IMR-90 (cell line): ENCODE results near the gene TRPM3. TPM values are rescaled to one million over a fixed set of nuclear protein-coding genes. Genes with fewer than 3 reads are reported as not detected.

ENCODE experiments used
- ATAC-seq: fragments of 200-7000 bp; cut with Tn5 transposase; 2 replicates; pipeline ENCODE4 v1.9.1; 2020; ENCODE audit warnings: low read depth, mild to moderate bottlenecking, moderate library complexity
- BruUV-seq: library from RNA; stranded (reverse); fragments of 400-500 nt; replicated peaks from 2 replicates; lab custom pipeline; 2021; lab: Mats Ljungman, UMichigan
- CTCF ChIA-PET: fragments of 300-600 bp; formaldehyde crosslinking; extraction: SDS; loops from one replicate; lab custom pipeline; 2021; ENCODE audit warnings: antibody characterized with exemption; lab: Yijun Ruan, JAX
- POLR2A ChIA-PET: fragments of 300-600 bp; sonication (Branson Sonifier 250); formaldehyde crosslinking; loops from one replicate; lab custom pipeline; 2022; ENCODE audit warnings: antibody characterized with exemption; ENCODE audit not compliant: unreplicated experiment; lab: Charles Lee
- DNase-seq: peaks from one replicate; pipeline ENCODE4 v3.0.0; 2013
- H2AFZ ChIP-seq: replicated peaks from 2 replicates; pipeline ENCODE3; 2013; ENCODE audit warnings: low read length, mild to moderate bottlenecking; ENCODE audit not compliant: poor library complexity
- H2AK5ac ChIP-seq: 2 replicates; pipeline ENCODE4 v1.6.1; 2013; ENCODE audit warnings: low read depth, low read length, inconsistent platforms
- H2AK9ac ChIP-seq: replicated peaks from 2 replicates; pipeline ENCODE3; 2013; ENCODE audit warnings: mild to moderate bottlenecking, low read depth, low read length, moderate library complexity; ENCODE audit not compliant: poor library complexity
- H2BK120ac ChIP-seq: 2 replicates; pipeline ENCODE4 v1.6.1; 2013; ENCODE audit warnings: low read depth, low read length, inconsistent platforms
- H2BK15ac ChIP-seq: 3 replicates; pipeline ENCODE4 v1.6.1; 2013; ENCODE audit warnings: low read depth, low read length, inconsistent platforms
- H2BK20ac ChIP-seq: 2 replicates; pipeline ENCODE4 v1.6.1; 2013; ENCODE audit warnings: low read depth, mild to moderate bottlenecking, inconsistent platforms, low read length, moderate library complexity
- H2BK5ac ChIP-seq: 2 replicates; pipeline ENCODE4 v1.6.1; 2013; ENCODE audit warnings: mild to moderate bottlenecking, low read depth, low read length, inconsistent platforms; ENCODE audit not compliant: poor library complexity, severe bottlenecking
- H3K14ac ChIP-seq: replicated peaks from 2 replicates; pipeline ENCODE4 v1.6.1; 2013; ENCODE audit warnings: low read depth, low read length, inconsistent platforms
- H3K18ac ChIP-seq: 2 replicates; pipeline ENCODE4 v1.6.1; 2013; ENCODE audit warnings: low read depth, low read length, control low read depth
- H3K23ac ChIP-seq: 2 replicates; pipeline ENCODE4 v1.6.1; 2013; ENCODE audit warnings: low read depth, low read length, inconsistent platforms
- H3K27ac ChIP-seq: 2 replicates; pipeline ENCODE4 v1.5.1; 2013; ENCODE audit warnings: mild to moderate bottlenecking, control low read depth, low read length; ENCODE audit not compliant: insufficient read depth
- H3K27me3 ChIP-seq: 2 replicates; pipeline ENCODE4 v1.6.1; 2013; ENCODE audit warnings: low read length; ENCODE audit not compliant: control insufficient read depth, insufficient read depth
- H3K36me3 ChIP-seq: 2 replicates; pipeline ENCODE4 v1.6.1; 2013; ENCODE audit warnings: low read length, mixed read lengths; ENCODE audit not compliant: control insufficient read depth, insufficient read depth
- H3K4ac ChIP-seq: 2 replicates; pipeline ENCODE4 v1.6.1; 2013; ENCODE audit warnings: low read depth, low read length, inconsistent platforms
- H3K4me1 ChIP-seq: 2 replicates; pipeline ENCODE4 v1.6.1; 2013; ENCODE audit warnings: low read length, mixed read lengths; ENCODE audit not compliant: control insufficient read depth, insufficient read depth
- H3K4me2 ChIP-seq: 2 replicates; pipeline ENCODE4 v1.6.1; 2013; ENCODE audit warnings: low read depth, mild to moderate bottlenecking, control low read depth, low read length, moderate library complexity
- H3K4me3 ChIP-seq: 2 replicates; pipeline ENCODE4 v1.5.1; 2013; ENCODE audit warnings: low read depth, mild to moderate bottlenecking, control low read depth, low read length, moderate library complexity; ENCODE audit not compliant: insufficient read depth
- H3K56ac ChIP-seq: 2 replicates; pipeline ENCODE4 v1.6.1; 2013; ENCODE audit warnings: low read length, inconsistent platforms; ENCODE audit not compliant: insufficient read depth; ENCODE audit errors: extremely low read depth
- H3K79me1 ChIP-seq, 2 experiments: 2 replicates each; pipeline ENCODE4 v1.6.1; 2013; ENCODE audit warnings: low read length in 2 of 2, inconsistent platforms in 1 of 2, low read depth in 1 of 2
- H3K9ac ChIP-seq: 2 replicates; pipeline ENCODE4 v1.6.1; 2013; ENCODE audit warnings: low read depth, low read length, control low read depth
- H3K9me1 ChIP-seq: 2 replicates; pipeline ENCODE4 v1.6.1; 2013; ENCODE audit warnings: low read length, inconsistent platforms; ENCODE audit not compliant: insufficient read depth
- H3K9me3 ChIP-seq: 2 replicates; pipeline ENCODE4 v1.6.1; 2013; ENCODE audit warnings: low read length; ENCODE audit not compliant: control insufficient read depth, insufficient read depth
- H4K20me1 ChIP-seq: 2 replicates; pipeline ENCODE4 v1.6.1; 2013; ENCODE audit warnings: low read length, inconsistent platforms; ENCODE audit not compliant: insufficient read depth
- H4K5ac ChIP-seq: 2 replicates; pipeline ENCODE4 v1.6.1; 2013; ENCODE audit warnings: mild to moderate bottlenecking, low read depth, low read length, control low read depth
- H4K8ac ChIP-seq, 2 experiments: 2 replicates each; pipeline ENCODE4 v1.6.1; 2013; ENCODE audit warnings: low read depth in 2 of 2, low read length in 2 of 2, control low read depth in 1 of 2, inconsistent platforms in 1 of 2
- H4K91ac ChIP-seq: 2 replicates; pipeline ENCODE4 v1.6.1; 2013; ENCODE audit warnings: low read depth, low read length, inconsistent platforms; ENCODE audit not compliant: insufficient read depth
- CEBPB ChIP-seq: IDR thresholded peaks from 2 replicates; pipeline ENCODE4 v1.6.1; 2012; ENCODE audit warnings: low read depth, low read length, improper control_type of control experiment
- MAZ ChIP-seq: IDR thresholded peaks from 2 replicates; pipeline ENCODE4 v1.6.1; 2012; ENCODE audit warnings: low read depth, mild to moderate bottlenecking, low read length, improper control_type of control experiment, moderate library complexity, borderline replicate concordance
- RCOR1 ChIP-seq: IDR thresholded peaks from 2 replicates; pipeline ENCODE4 v1.6.1; 2012; ENCODE audit warnings: mild to moderate bottlenecking, low read length, improper control_type of control experiment; ENCODE audit not compliant: insufficient replicate concordance
- SMC3 ChIP-seq: fragments of 150-350 bp; IDR thresholded peaks from 2 replicates; pipeline ENCODE4 v1.6.1; 2016; ENCODE audit warnings: low read depth, mild to moderate bottlenecking, antibody characterized with exemption, low read length, moderate library complexity
- WGBS, 2 experiments: methylation state at CpG; one replicate each; pipeline versions ENCODE4 v1.1.5 to v1.1.7; 2013; ENCODE audit warnings: missing lambda C conversion rate in 2 of 2; ENCODE audit not compliant: insufficient read length in 1 of 2; ENCODE audit errors: extremely low coverage in 2 of 2; 5-methylcytosine and 5-hydroxymethylcytosine counted together
- dilution Hi-C: fragments of 300-500 bp; cut with HindIII; formaldehyde crosslinking; loops from one replicate; pipeline ENCODE4 v1.14.3; 2018; ENCODE audit warnings: low sequenced_read_pairs; ENCODE audit not compliant: unreplicated experiment
- in situ Hi-C: fragments of 300-500 bp; cut with MboI; formaldehyde crosslinking; loops from 3 replicates; pipeline ENCODE4 v1.14.3; 2019; ENCODE audit warnings: low sequenced_read_pairs, inconsistent platforms, mixed read lengths
- intact Hi-C: fragments of 100-400 bp; cut with micrococcal nuclease; formaldehyde crosslinking; loops from 2 replicates; pipeline ENCODE4 v1.10.0; 2022
- polyA plus RNA-seq, 3 experiments: library from polyadenylated mRNA; depleted of rRNA; stranded (reverse); fragments of >200 nt; gene quantifications; 2 replicates each; pipeline ENCODE4 v1.2.3, GENCODE V29; 2012; ENCODE audit warnings: low replicate concordance in 1 of 3
- total RNA-seq: library from RNA; depleted of rRNA; stranded (reverse); fragments of >200 nt; gene quantifications from 2 replicates; pipeline ENCODE4 v1.2.3, GENCODE V29; 2012
- TF ChIP-seq, protein P1 (sequence below): conservative IDR thresholded peaks from 2 replicates; pipeline ENCODE4 v1.5.1; 2012; ENCODE audit warnings: mild to moderate bottlenecking, low read depth, low read length, improper control_type of control experiment

TRPM3 gene
- total and polyA plus RNA-seq, 2 of the 4 experiments (the other 2 are of a cell fraction), result not detected

DNA sequence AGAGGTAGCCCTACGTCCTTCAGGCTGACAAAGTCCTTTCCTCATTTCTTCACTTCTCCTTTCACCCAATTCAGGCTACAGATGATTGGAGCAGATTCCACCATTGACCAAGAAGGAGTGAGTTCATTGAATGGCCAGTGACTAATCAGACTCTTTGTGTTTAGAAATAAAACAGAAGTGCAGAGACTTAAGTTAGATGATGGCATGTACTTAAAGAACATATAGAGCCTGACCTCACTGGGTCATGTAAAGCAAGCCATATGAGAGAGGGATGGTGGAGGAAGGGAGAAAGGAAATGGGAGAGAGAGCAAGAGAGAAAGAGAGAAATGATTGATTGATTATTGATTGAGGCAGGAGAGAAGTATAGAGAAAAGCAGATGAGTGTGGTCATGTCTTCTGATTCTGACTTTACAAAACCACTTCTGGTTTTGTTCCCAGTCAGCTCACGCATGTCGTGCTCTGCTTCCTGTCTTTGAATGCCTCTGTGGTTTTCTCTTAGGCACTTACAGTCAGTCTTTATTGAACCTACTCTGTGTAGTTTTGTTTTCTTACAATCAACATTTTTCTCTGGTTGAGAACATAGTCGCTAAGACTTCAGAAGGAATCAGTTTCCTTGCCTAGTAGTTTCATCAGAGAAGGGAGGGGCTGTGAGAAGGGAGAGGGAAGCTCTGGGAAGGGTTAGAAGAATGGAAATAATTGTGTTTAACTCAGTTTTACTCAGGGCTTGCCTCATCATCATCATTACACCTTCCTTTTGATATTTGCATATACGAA lies 557.8 kb downstream of the TRPM3 start:
- peak overlapping the region; percentile 74 for H3K4ac ChIP-seq
- no peaks in the 10 kb centered on the region for H3K9me3 ChIP-seq
- ChIA-PET POLR2A (no interaction called here), CTCF (no interaction called here)
- peak overlapping the region; percentile 66; the same call in 1 of the 2 replicates for H3K27ac ChIP-seq
- no peaks in the 10 kb centered on the region for H3K27me3 ChIP-seq
- no peak overlapping the region for H3K9ac ChIP-seq
- peak overlapping the region; percentile 77 for H4K91ac ChIP-seq
- H3K36me3 ChIP-seq, result no peaks in the 10 kb centered on the region
- intact Hi-C loops (no loop called here), dilution Hi-C loops (no loop called here), in situ Hi-C loops (no loop called here)
- H2BK120ac ChIP-seq, result peak overlapping the region; percentile 87
- no peak overlapping the region for H2AK9ac ChIP-seq
- H3K79me1 ChIP-seq, result no peaks in the 10 kb centered on the region
- H3K4me2 ChIP-seq, result peak overlapping the region; percentile 33; the same call in 1 of the 2 replicates
- no peak for TF ChIP-seq SMC3
- no peak for TF ChIP-seq RCOR1
- peak; percentile 61; the same call in 1 of the 2 replicates for TF ChIP-seq MAZ
- TF ChIP-seq CEBPB, result peak; percentile 47; the same call in 1 of the 2 replicates
- TF ChIP-seq, protein P1, sequence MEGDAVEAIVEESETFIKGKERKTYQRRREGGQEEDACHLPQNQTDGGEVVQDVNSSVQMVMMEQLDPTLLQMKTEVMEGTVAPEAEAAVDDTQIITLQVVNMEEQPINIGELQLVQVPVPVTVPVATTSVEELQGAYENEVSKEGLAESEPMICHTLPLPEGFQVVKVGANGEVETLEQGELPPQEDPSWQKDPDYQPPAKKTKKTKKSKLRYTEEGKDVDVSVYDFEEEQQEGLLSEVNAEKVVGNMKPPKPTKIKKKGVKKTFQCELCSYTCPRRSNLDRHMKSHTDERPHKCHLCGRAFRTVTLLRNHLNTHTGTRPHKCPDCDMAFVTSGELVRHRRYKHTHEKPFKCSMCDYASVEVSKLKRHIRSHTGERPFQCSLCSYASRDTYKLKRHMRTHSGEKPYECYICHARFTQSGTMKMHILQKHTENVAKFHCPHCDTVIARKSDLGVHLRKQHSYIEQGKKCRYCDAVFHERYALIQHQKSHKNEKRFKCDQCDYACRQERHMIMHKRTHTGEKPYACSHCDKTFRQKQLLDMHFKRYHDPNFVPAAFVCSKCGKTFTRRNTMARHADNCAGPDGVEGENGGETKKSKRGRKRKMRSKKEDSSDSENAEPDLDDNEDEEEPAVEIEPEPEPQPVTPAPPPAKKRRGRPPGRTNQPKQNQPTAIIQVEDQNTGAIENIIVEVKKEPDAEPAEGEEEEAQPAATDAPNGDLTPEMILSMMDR, result no peak
- peaks cover 20% of the 10 kb centered on the region for H3K9me1 ChIP-seq
- WGBS, 2 experiments, result 80% methylated on average over 1 of the region's 5 CpGs; no CpG with 5 or more reads in 1 of the 2 experiments
- H2BK15ac ChIP-seq, result peak overlapping the region; percentile 35; the same call in 2 of the 3 replicates
- peak overlapping the region; percentile 61 for H2BK5ac ChIP-seq
- peak overlapping the region; percentile 86 for H3K14ac ChIP-seq
- H4K5ac ChIP-seq, result peak overlapping the region; percentile 31
- peak overlapping the region; percentile 35 for H3K18ac ChIP-seq
- ATAC-seq (peak; percentile 50), DNase-seq (peak; percentile 76)
- H3K56ac ChIP-seq, result peak overlapping the region; percentile 10; the same call in 1 of the 2 replicates
- no peaks in the 10 kb centered on the region for H4K20me1 ChIP-seq
- peak overlapping the region; percentile 41; the same call in 1 of the 2 replicates for H2AK5ac ChIP-seq
- no TSS peak for BruUV-seq
- H3K4me3 ChIP-seq, result no peak overlapping the region
- H3K4me1 ChIP-seq, result peaks cover 24% of the 10 kb centered on the region
- peak overlapping the region; percentile 86 for H2BK20ac ChIP-seq
- peak overlapping the region; percentile 3; the same call in 1 of the 2 replicates for H3K23ac ChIP-seq
- H2AFZ ChIP-seq, result no peak overlapping the region
- peak overlapping the region; percentile 44 to 48; a peak in 2 of 4 replicates for H4K8ac ChIP-seq
